Erythroblast (primary cell): Measurements from ENCODE around the gene AUTS2.

Experiments used
- DNase-seq, 2 experiments: peaks; one replicate each; lab custom pipeline; 2025; lab: John Stamatoyannopoulos, UW
- GATA1 ChIP-seq: IDR thresholded peaks from 2 replicates; pipeline ENCODE4 v1.6.1; 2011; ENCODE audit warnings: low read depth, mild to moderate bottlenecking, control low read depth, low read length, moderate library complexity
- POLR2A ChIP-seq: IDR thresholded peaks from 2 replicates; pipeline ENCODE4 v1.6.1; 2011; ENCODE audit warnings: mild to moderate bottlenecking, low read length

The AUTS2 gene

GRCh38 chr7:70616821-70617220, 1018.5 kb downstream of the AUTS2 start:
- no peak for DNase-seq

GRCh38 chr7:70618020-70618551, 1019.8 kb downstream of the AUTS2 start:
- no peak for DNase-seq
- TF ChIP-seq GATA1 = no peak
- no peak for TF ChIP-seq POLR2A

More at GRCh38 chr7:70616821-70617220, 1018.5 kb downstream of the AUTS2 start:
- no peak for TF ChIP-seq GATA1
- no peak for TF ChIP-seq POLR2A

- DNase-seq = no peak
- no peak for TF ChIP-seq POLR2A
- no peak for TF ChIP-seq GATA1
These were observed 1020.9 kb downstream of the AUTS2 start for GRCh38 chr7:70619130-70619529.

DNA sequence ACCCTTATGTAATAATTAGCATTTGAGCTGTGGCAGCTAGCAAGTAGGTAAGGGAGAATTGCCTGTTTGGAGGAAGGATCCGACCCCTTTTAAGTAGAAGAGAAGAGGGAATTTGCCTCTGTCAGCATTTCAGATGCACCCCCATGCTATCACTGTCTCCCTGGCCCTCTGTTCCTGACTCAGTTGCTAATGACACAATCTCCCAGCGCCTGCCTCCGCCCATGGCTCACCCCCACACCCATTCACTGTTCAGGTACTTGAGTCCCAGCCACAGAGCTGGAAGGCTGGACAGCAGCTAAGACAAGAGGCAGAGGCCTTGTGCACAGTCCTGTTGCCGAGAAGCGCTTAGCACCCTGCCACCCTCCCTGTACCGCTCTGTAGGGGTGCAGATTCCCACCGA, 1021.4 kb downstream of the AUTS2 start:
- TF ChIP-seq POLR2A (no peak), GATA1 (no peak)
- no peak for DNase-seq

DNA sequence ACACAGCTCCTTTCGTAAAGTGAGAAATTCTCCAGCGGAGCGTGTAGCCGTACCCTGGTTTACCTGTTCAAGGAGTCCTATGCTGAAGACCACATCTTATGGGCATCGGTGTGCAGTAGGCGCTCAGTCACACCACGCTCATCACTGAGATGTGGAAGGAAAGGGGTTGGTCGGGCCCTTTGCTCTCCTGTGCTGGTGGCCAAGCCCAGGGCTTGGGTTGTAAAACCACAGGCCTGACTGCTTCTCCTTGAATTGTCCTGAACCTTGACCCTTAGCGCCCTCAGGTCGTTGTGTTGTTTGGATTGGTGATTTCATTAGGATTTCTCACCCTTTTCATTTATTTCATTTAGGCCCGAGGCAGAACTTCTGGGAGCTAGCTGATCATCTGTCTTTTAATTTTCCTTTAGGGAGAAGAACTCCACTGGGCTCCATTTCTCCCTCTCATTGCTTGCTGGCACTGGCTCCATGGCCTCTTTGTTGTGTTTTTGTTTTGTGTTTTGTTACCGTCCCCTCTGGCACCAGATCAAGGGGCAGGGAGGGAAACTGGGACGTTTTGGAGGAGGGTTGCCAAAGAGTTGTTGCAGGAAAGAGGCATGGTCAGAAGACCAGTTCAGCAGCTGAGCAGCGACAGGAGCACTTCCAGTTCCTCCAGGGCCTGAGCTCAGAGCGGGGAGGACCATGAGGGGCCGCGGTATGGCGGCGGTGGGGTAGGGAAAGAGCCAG, 1022.2 kb downstream of the AUTS2 start:
- no peak for DNase-seq
- no peak for TF ChIP-seq GATA1
- no peak for TF ChIP-seq POLR2A

- TF ChIP-seq POLR2A (no peak), GATA1 (no peak)
- no peak for DNase-seq
These were observed 1023.8 kb downstream of the AUTS2 start for GRCh38 chr7:70621954-70622600.

DNA sequence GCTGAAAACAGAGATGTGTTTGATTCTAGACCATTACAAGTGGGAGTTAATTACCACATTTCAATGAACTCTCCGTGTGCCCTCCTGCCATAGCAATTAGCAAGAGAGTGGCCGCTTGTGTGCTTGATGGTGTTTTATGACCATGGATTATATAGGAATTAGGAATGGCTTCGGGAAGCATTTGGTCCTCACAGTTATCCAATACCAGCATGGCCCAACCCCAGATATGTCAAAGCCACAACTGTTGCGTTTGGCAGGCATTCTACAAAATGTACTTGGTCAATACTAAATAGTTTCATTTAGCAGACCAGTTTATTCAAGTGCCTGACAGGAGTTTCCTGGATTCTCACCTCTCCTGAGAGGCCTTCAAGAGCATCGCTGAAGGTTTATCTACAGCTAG, 1024.7 kb downstream of the AUTS2 start:
- TF ChIP-seq GATA1 = no peak
- no peak for TF ChIP-seq POLR2A

GRCh38 chr7:70624500-70625103, 1026.3 kb downstream of the AUTS2 start:
- no peak for TF ChIP-seq POLR2A
- TF ChIP-seq GATA1 = no peak
- DNase-seq = no peak

More for the DNA sequence above, 1024.7 kb downstream of the AUTS2 start:
- no peak for DNase-seq

- TF ChIP-seq GATA1 (no peak), POLR2A (no peak)
- DNase-seq = no peak
These were observed 1029.2 kb downstream of the AUTS2 start for GRCh38 chr7:70627461-70627860.

DNA sequence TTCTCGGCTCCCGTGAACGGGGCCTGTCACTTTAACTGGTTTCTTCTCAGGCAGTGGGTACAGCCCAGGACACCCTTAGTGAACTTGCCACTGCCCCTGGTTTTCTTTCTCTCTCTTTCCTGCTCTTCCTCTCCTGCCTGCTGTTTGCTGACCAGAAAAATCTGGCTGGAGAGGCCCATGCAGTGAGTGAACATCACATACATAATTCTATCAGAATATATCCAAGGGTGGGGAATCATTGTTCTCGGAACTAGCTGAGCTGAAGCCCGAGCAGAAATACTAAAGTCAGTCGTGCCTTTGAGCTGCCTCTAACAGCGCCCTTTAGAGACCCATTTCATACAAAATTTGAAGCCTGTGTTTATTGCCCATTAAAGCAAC, 1032.2 kb downstream of the AUTS2 start:
- DNase-seq = no peak
- TF ChIP-seq GATA1 (no peak), POLR2A (no peak)

DNA sequence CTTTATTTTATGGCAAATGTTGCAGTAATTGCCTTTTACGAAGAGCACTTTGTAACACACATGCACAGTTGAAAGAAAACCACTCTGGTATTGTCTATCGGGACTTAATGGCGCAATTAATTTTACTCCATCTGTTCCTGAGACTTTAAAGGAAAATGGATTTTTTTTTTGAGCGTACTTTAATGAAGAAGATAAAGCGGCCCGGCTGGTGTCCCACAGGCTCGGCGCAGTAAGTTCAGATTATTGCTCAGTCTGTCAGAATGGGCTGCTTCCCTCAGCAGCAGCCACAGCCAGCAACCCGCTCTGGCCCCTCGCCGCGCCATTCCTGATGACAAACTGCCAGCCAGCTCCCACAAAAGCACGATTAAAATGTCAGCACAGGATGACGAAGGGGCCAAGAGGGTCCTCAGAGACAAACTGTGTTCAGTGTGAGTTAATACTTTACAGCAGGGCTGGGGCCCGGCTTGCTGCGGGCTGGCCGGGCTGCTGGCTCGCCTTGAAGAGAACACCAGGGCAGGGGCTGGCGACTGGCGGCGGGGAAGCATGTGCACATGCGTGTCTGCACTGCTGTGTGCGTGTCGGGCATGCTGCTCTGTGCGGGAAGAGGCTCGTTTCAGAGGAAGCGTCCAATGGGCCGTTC, 1032.7 kb downstream of the AUTS2 start:
- DNase-seq = no peak
- no peak for TF ChIP-seq GATA1

DNA sequence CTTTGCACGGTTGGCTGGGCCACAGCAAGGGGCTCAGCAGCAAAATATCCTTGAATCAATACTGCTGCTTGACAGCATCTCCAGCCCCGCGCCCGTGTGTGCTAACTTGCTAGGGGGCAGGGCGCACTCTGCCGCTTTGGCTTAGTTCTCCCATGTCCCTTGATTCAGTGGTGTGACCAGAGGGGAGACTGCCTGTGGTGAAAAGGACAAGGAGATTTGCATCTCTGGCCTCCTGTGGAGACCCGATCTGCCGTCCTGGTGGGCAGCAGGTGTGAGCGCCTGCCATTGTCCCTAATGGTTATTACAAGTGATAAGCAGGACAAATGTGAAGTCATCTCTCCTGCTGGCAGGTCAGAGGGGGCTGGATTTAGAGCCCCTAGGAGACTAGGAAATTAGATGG, 1033.4 kb downstream of the AUTS2 start:
- no peak for TF ChIP-seq GATA1
- TF ChIP-seq POLR2A = no peak
- no peak for DNase-seq

- no peak for TF ChIP-seq GATA1
- no peak for TF ChIP-seq POLR2A
- DNase-seq = no peak
These were observed 1034.1 kb downstream of the AUTS2 start for GRCh38 chr7:70632400-70632799.

GRCh38 chr7:70634071-70634470, 1035.8 kb downstream of the AUTS2 start:
- TF ChIP-seq GATA1 (no peak), POLR2A (no peak)
- no peak for DNase-seq
